Stimulated activated CD4-positive, alpha-beta T cell treated with anti-CD3 and anti-CD28 coated beads, Interleukin-12 subunit alpha, Interleukin-12 subunit beta, amount 100 ng/mL, for 24 hours (primary cell): ENCODE data around the gene IFNA21.
"Not testable (repeated sequence)": the region's sequence is repeated elsewhere in the genome, so short reads cannot be mapped to it uniquely, and the experiment has no call there.

Experiments
- DNase-seq, 2 experiments: peaks; one replicate each; pipeline ENCODE4 v3.0.0-alpha.2; 2020; ENCODE audit warnings: low read depth in 2 of 2

The IFNA21 gene

GRCh38 chr9:21141427-21141882, 25.0 kb downstream of the IFNA21 start, which contains the start of gene IFNW1:
Gene IFNW1 (minus strand): TSS chr9:21141832. CDS start chr9:21141570, 262 bp downstream.
- no peak for DNase-seq

- no peak for DNase-seq
Observed at GRCh38 chr9:21137020-21137419, 29.4 kb downstream of the IFNA21 start.

GRCh38 chr9:21135736-21136135, 30.7 kb downstream of the IFNA21 start:
- DNase-seq: no peak

GRCh38 chr9:21128186-21128585, 38.3 kb downstream of the IFNA21 start:
- not testable (repeated sequence) for DNase-seq

- DNase-seq: no peak
Observed at GRCh38 chr9:21121595-21122251, 44.7 kb downstream of the IFNA21 start.

GRCh38 chr9:21121079-21121478, 45.4 kb downstream of the IFNA21 start:
- no peak for DNase-seq

- no peak for DNase-seq
Observed at GRCh38 chr9:21119093-21119770, 47.2 kb downstream of the IFNA21 start.
